HepG2 (cell line): ENCODE results near the gene SYN1. TPM values are rescaled to one million over a fixed set of nuclear protein-coding genes. Genes with fewer than 3 reads are reported as not detected.

Experiments used
- ATAC-seq: fragments of 200-7000 bp; cut with Tn5 transposase; 3 replicates; pipeline ENCODE4 v1.9.1; 2020; ENCODE audit warnings: mild to moderate bottlenecking, moderate library complexity
- BruUV-seq: library from RNA; stranded (reverse); fragments of 400-500 nt; replicated peaks from 2 replicates; lab custom pipeline; 2021; lab: Mats Ljungman, UMichigan
- CTCF ChIA-PET: fragments of 300-600 bp; formaldehyde crosslinking; extraction: SDS; loops from one replicate; lab custom pipeline; 2021; ENCODE audit warnings: low total read pairs, inconsistent platforms, low intra/inter-chr PET ratio; lab: Yijun Ruan, JAX
- POLR2A ChIA-PET: fragments of 350-600 bp; sonication (Branson Sonifier 250); formaldehyde crosslinking; loops from one replicate; lab custom pipeline; 2020; ENCODE audit warnings: antibody characterized with exemption, inconsistent platforms; lab: Yijun Ruan, JAX
- DNase-seq: peaks from one replicate; pipeline ENCODE4 v3.0.0-alpha.2; 2015; ENCODE audit warnings: low spot score
- FAIRE-seq: peaks from 3 replicates; lab custom pipeline; 2011; peaks lifted over from hg19 to GRCh38; lab: Jason Lieb, UNC
- H2AFZ ChIP-seq: one replicate; pipeline ENCODE4 v1.6.1; 2011; ENCODE audit warnings: low read length, inconsistent platforms
- H3K27ac ChIP-seq: fragments of 300-600 bp; 3 replicates; pipeline ENCODE4 v1.8.0; 2011; ENCODE audit warnings: mixed run types, mild to moderate bottlenecking, mixed read lengths, low read length, inconsistent platforms; ENCODE audit not compliant: insufficient read depth; ENCODE audit errors: extremely low read length
- H3K27me3 ChIP-seq, 2 experiments: fragments of 200-600 bp in 1 of 2; 2 replicates in 1 of 2; 3 replicates in 1 of 2; pipeline versions ENCODE4 v1.6.0 to v1.8.0; 2011; ENCODE audit warnings: low read length in 2 of 2, mild to moderate bottlenecking in 2 of 2, moderate library complexity in 2 of 2, inconsistent platforms in 1 of 2; ENCODE audit not compliant: insufficient read depth in 2 of 2, control insufficient read depth in 1 of 2
- H3K36me3 ChIP-seq, 2 experiments: fragments of 200-600 bp in 1 of 2; replicated peaks in 1 of 2; 2 replicates in 1 of 2; 3 replicates in 1 of 2; pipeline versions ENCODE4 v1.5.1 to v1.8.0; 2011; ENCODE audit warnings: low read length in 2 of 2, inconsistent platforms in 1 of 2; ENCODE audit not compliant: insufficient read depth in 2 of 2, control insufficient read depth in 1 of 2
- H3K4me1 ChIP-seq: 2 replicates; pipeline ENCODE4 v1.5.1; 2012; ENCODE audit warnings: low read length, inconsistent platforms; ENCODE audit not compliant: insufficient read depth
- H3K4me2 ChIP-seq: 2 replicates; pipeline ENCODE4 v1.6.0; 2011; ENCODE audit warnings: low read depth, low read length, inconsistent platforms
- H3K4me3 ChIP-seq, 3 experiments: fragments of 200-600 bp in 1 of 3; sonication (generic), shearing (Covaris generic) in 1 of 3; replicated peaks in 1 of 3; 2 replicates each; pipeline ENCODE4 v1.5.1; 2011 to 2016; ENCODE audit warnings: low read length in 3 of 3, inconsistent platforms in 2 of 3, low read depth in 2 of 3, mild to moderate bottlenecking in 2 of 3, control low read depth in 1 of 3, mixed read lengths in 1 of 3; ENCODE audit not compliant: insufficient read depth in 1 of 3
- H3K79me2 ChIP-seq: one replicate; pipeline ENCODE4 v1.6.1; 2011; ENCODE audit warnings: low read length, inconsistent platforms; ENCODE audit not compliant: insufficient read depth
- H3K9ac ChIP-seq: 2 replicates; pipeline ENCODE4 v1.6.0; 2011; ENCODE audit warnings: mild to moderate bottlenecking, low read depth, low read length, inconsistent platforms; ENCODE audit not compliant: insufficient read depth
- H3K9me3 ChIP-seq: 2 replicates; pipeline ENCODE4 v1.5.1; 2012; ENCODE audit warnings: mild to moderate bottlenecking, low read length
- H4K20me1 ChIP-seq: 2 replicates; pipeline ENCODE4 v1.6.0; 2011; ENCODE audit warnings: inconsistent platforms, mild to moderate bottlenecking, low read length, moderate library complexity; ENCODE audit not compliant: insufficient read depth
- CEBPG ChIP-seq: IDR thresholded peaks from 2 replicates; pipeline ENCODE4 v1.6.1; 2016
- ERF ChIP-seq: IDR thresholded peaks from 2 replicates; pipeline ENCODE4 v1.6.1; 2018; ENCODE audit warnings: missing biosample characterization, missing genetic modification reagents
- MAF1 ChIP-seq: sonication (generic); formaldehyde crosslinking; IDR thresholded peaks from 2 replicates; pipeline ENCODE4 v1.5.0; 2020; ENCODE audit warnings: missing genetic modification reagents, borderline replicate concordance
- RARG ChIP-seq: sonication (generic); formaldehyde crosslinking; IDR thresholded peaks from 2 replicates; pipeline ENCODE4 v1.4.0; 2020; ENCODE audit warnings: low read depth, mild to moderate bottlenecking, missing genetic modification reagents
- ZNF33A ChIP-seq: sonication (generic); formaldehyde crosslinking; IDR thresholded peaks from 2 replicates; pipeline ENCODE4 v1.5.1; 2020; ENCODE audit warnings: missing genetic modification reagents, mild to moderate bottlenecking, moderate library complexity, borderline replicate concordance
- ZNF362 ChIP-seq: sonication (generic); formaldehyde crosslinking; IDR thresholded peaks from 2 replicates; pipeline ENCODE4 v1.4.0; 2020; ENCODE audit warnings: missing genetic modification reagents, mild to moderate bottlenecking, borderline replicate concordance
- WGBS: methylation state at CpG from one replicate; pipeline ENCODE4 v1.1.6; 2017; ENCODE audit warnings: low lambda C conversion rate; 5-methylcytosine and 5-hydroxymethylcytosine counted together
- in situ Hi-C: cut with HindIII; loops from 2 replicates; pipeline ENCODE4 v1.10.0; 2017; ENCODE audit warnings: low pct_unique_long_range_greater_than_20kb; ENCODE audit not compliant: extremely low pct_ligation_motif_present
- intact Hi-C: fragments of 100-400 bp; cut with micrococcal nuclease; formaldehyde crosslinking; loops from one replicate; pipeline ENCODE4 v1.10.0; 2022; ENCODE audit not compliant: unreplicated experiment
- polyA plus RNA-seq, 8 experiments: library from polyadenylated mRNA; depleted of rRNA in 3 of 8; stranded (reverse) in 7 of 8; unstranded in 1 of 8; fragments of >200 nt; fragmentation: Illumina TruSeq in 4 of 8; extraction: Trizol in 4 of 8; gene quantifications; 2 replicates each; pipeline versions ENCODE4 v1.2.1 to v1.2.3, GENCODE V29; 2011 to 2016; ENCODE audit warnings: low read depth in 4 of 8, missing spikeins in 1 of 8, mixed read lengths in 1 of 8; ENCODE audit not compliant: insufficient read depth in 1 of 8
- total RNA-seq, 5 experiments: library from RNA; depleted of rRNA; stranded (reverse); fragments of >200 nt; fragmentation: Illumina TruSeq; extraction: Trizol; gene quantifications; 2 replicates each; pipeline ENCODE4 v1.2.3, GENCODE V29; 2016; ENCODE audit warnings: low read depth in 1 of 5

SYN1 gene
- total and polyA plus RNA-seq, 2 of the 13 experiments (the other 11 are each of a cell fraction or from before 2014, with no cell fraction given), result not detected

GRCh38 chrX:47573341-47574075 lies 46.1 kb downstream of the SYN1 start:
- no peak overlapping the region for H3K4me2 ChIP-seq
- no peak for TF ChIP-seq RARG (CRISPR knock-in tag)
- no peak for TF ChIP-seq ZNF33A (CRISPR knock-in tag)
- no peak for TF ChIP-seq ZNF362
- no peak for TF ChIP-seq CEBPG (CRISPR knock-in tag)
- TF ChIP-seq MAF1 (CRISPR knock-in tag), result no peak
- no peak for TF ChIP-seq ERF (CRISPR knock-in tag)
- no peaks in the 10 kb centered on the region for H3K79me2 ChIP-seq
- DNase-seq, result no peak
- no peak overlapping the region for H3K27ac ChIP-seq
- 66% methylated on average over 6 of the region's 20 CpGs for WGBS
- BruUV-seq, result no TSS peak
- no peaks in the 10 kb centered on the region for H3K9me3 ChIP-seq
- no peak overlapping the region for H2AFZ ChIP-seq
- H3K4me1 ChIP-seq, result peaks cover 7% of the 10 kb centered on the region
- ATAC-seq, result no peak; the same call in 2 of the 3 replicates
- H3K4me3 ChIP-seq, result no peak overlapping the region
- no peaks in the 10 kb centered on the region; a peak in 1 of 5 replicates for H3K27me3 ChIP-seq
- no peak for FAIRE-seq
- 0 out of 5 replicates have a peak, but pooled peaks cover 0 to 7% of the 10 kb centered on the region in 2 experiments for H3K36me3 ChIP-seq
- intact Hi-C loops (no loop called here), in situ Hi-C loops (no loop called here)
- CTCF ChIA-PET, result no interaction called here
- POLR2A ChIA-PET, result no interaction called here
- no peak overlapping the region for H3K9ac ChIP-seq
- no peaks in the 10 kb centered on the region for H4K20me1 ChIP-seq
